Parathyroid adenoma (tissue), 2 donors: ENCODE measurements around the gene PGAM5.
"Not testable (repeated sequence)": the region's sequence is repeated elsewhere in the genome, so short reads cannot be mapped to it uniquely, and the experiment has no call there.

ENCODE experiments used
- H2AFZ ChIP-seq: fragments of 300-600 bp; sonication (generic); one replicate; pipeline ENCODE4 v1.7.0; 2017; ENCODE audit warnings: antibody characterized with exemption, mild to moderate bottlenecking
- H3K27ac ChIP-seq: fragments of 300-600 bp; sonication (generic); one replicate; pipeline ENCODE4 v1.7.0; 2017
- H3K27me3 ChIP-seq: fragments of 300-600 bp; sonication (generic); one replicate; pipeline ENCODE4 v1.7.0; 2017; ENCODE audit warnings: low read length; ENCODE audit not compliant: control insufficient read depth, insufficient read depth
- H3K36me3 ChIP-seq: fragments of 300-600 bp; sonication (generic); one replicate; pipeline ENCODE4 v1.7.0; 2017; ENCODE audit warnings: low read length; ENCODE audit not compliant: control insufficient read depth, insufficient read depth
- H3K4me1 ChIP-seq: fragments of 300-600 bp; sonication (generic); one replicate; pipeline ENCODE4 v1.7.0; 2017; ENCODE audit warnings: control low read depth
- H3K4me2 ChIP-seq: fragments of 300-600 bp; sonication (generic); one replicate; pipeline ENCODE4 v1.7.0; 2017; ENCODE audit warnings: low read length
- H3K4me3 ChIP-seq: fragments of 300-600 bp; sonication (generic); one replicate; pipeline ENCODE4 v1.7.0; 2017; ENCODE audit warnings: low read depth, low read length
- H3K79me2 ChIP-seq: fragments of 300-600 bp; sonication (generic); one replicate; pipeline ENCODE4 v1.7.0; 2017; ENCODE audit warnings: control low read depth
- H3K9ac ChIP-seq: fragments of 300-600 bp; sonication (generic); one replicate; pipeline ENCODE4 v1.7.0; 2017; ENCODE audit warnings: mild to moderate bottlenecking
- H3K9me3 ChIP-seq: fragments of 300-600 bp; sonication (generic); one replicate; pipeline ENCODE4 v1.7.0; 2017; ENCODE audit warnings: low read length; ENCODE audit not compliant: control insufficient read depth
- CTCF ChIP-seq: fragments of 300-600 bp; sonication (generic); IDR thresholded peaks from one replicate; pipeline ENCODE4 v1.7.0; 2017; ENCODE audit warnings: antibody characterized with exemption, mild to moderate bottlenecking
- donor health status: primary hyperparathyroidism.

PGAM5 gene

DNA sequence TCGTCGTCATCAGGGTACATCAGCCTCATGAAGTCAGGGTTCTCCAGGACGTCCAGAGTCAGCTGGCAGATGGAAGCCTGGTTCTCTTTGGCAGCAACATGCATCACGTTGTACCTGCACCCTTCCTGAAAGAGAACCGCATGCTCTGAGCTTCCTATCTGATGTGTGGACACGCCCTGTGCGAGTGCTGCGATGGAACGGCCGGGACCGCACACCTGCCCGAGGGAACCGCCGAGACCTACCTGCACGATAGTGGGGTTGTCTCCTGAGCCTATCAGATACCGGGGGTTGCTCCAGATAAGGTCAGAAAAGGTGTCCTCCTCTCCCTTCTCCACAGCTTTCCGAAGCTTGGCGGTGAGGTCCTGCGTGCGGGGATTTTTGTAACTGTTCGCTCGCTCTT is 37.3 kb downstream of the PGAM5 start:
- Histone ChIP-seq H3K27ac (no peak overlapping the region), H3K4me3 (no peak overlapping the region), H3K79me2 (peaks cover 37% of the 10 kb centered on the region), H3K4me1 (no peaks in the 10 kb centered on the region), H3K36me3 (no peaks in the 10 kb centered on the region), H3K9ac (no peak overlapping the region), H3K27me3 (no peaks in the 10 kb centered on the region), H3K4me2 (no peak overlapping the region), H3K9me3 (no peaks in the 10 kb centered on the region), H2AFZ (no peak overlapping the region)
- TF ChIP-seq CTCF = no peak

DNA sequence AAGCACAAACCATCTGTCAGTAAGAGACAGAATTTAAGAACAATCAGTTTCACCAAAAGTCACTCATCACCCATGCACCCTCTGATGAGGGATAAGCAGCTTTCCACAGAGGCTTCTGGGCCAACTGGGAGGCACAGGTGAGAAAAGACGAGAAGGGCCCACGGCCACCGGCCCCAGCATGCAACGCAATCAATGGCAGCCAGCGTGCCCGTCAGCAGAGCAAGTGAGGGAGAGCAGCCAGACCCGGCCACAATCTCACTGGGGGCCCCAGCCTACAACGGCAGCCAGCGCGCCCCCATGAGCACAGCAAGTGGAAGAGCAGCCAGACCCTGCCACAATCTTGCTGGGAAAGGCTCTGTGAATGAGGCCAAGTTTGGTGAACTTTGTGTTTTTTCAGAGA is 37.7 kb downstream of the PGAM5 start:
- no peaks in the 10 kb centered on the region for H3K4me1 ChIP-seq
- H3K27ac ChIP-seq = no peak overlapping the region
- H3K4me3 ChIP-seq = no peak overlapping the region
- H3K9ac ChIP-seq = no peak overlapping the region
- peaks cover 40% of the 10 kb centered on the region for H3K79me2 ChIP-seq
- no peak for TF ChIP-seq CTCF
- H3K27me3 ChIP-seq = no peaks in the 10 kb centered on the region
- no peak overlapping the region for H3K4me2 ChIP-seq
- H3K9me3 ChIP-seq = no peaks in the 10 kb centered on the region
- H3K36me3 ChIP-seq = no peaks in the 10 kb centered on the region
- no peak overlapping the region for H2AFZ ChIP-seq

- not testable (repeated sequence) for H3K9ac ChIP-seq, H3K9me3 ChIP-seq, H2AFZ ChIP-seq, H3K4me2 ChIP-seq, H3K4me3 ChIP-seq, H3K36me3 ChIP-seq, H3K27ac ChIP-seq, H3K27me3 ChIP-seq, H3K4me1 ChIP-seq
- peaks cover 35% of the 10 kb centered on the region for H3K79me2 ChIP-seq
Observed at GRCh38 chr12:132753670-132754069, 43.0 kb downstream of the PGAM5 start.

GRCh38 chr12:132754160-132754932 is 43.7 kb downstream of the PGAM5 start:
- no peak overlapping the region for H3K27ac ChIP-seq
- no peak for TF ChIP-seq CTCF
- no peaks in the 10 kb centered on the region for H3K27me3 ChIP-seq
- H3K9me3 ChIP-seq = no peaks in the 10 kb centered on the region
- no peaks in the 10 kb centered on the region for H3K4me1 ChIP-seq
- H3K36me3 ChIP-seq = no peaks in the 10 kb centered on the region
- no peak overlapping the region for H2AFZ ChIP-seq
- H3K4me2 ChIP-seq = no peak overlapping the region
- H3K4me3 ChIP-seq = no peak overlapping the region
- peaks cover 35% of the 10 kb centered on the region for H3K79me2 ChIP-seq
- no peak overlapping the region for H3K9ac ChIP-seq

DNA sequence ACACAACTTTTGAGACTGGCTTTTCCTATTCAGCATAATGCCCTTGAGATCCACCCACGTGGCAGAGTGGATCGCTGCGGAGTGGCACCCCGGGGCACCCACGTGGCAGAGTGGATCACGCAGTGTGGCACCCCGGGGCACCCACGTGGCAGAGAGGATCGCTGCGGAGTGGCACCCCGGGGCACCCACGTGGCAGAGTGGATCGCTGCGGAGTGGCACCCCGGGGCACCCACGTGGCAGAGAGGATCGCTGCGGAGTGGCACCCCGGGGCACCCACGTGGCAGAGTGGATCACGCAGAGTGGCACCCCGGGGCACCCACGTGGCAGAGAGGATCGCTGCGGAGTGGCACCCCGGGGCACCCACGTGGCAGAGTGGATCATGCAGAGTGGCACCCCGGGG is 48.2 kb downstream of the PGAM5 start:
- not testable (repeated sequence) for H3K4me2 ChIP-seq, H2AFZ ChIP-seq, H3K4me1 ChIP-seq, H3K27ac ChIP-seq, H3K9me3 ChIP-seq, H3K9ac ChIP-seq, H3K27me3 ChIP-seq, H3K4me3 ChIP-seq, H3K36me3 ChIP-seq
- peaks cover 41% of the 10 kb centered on the region for H3K79me2 ChIP-seq

DNA sequence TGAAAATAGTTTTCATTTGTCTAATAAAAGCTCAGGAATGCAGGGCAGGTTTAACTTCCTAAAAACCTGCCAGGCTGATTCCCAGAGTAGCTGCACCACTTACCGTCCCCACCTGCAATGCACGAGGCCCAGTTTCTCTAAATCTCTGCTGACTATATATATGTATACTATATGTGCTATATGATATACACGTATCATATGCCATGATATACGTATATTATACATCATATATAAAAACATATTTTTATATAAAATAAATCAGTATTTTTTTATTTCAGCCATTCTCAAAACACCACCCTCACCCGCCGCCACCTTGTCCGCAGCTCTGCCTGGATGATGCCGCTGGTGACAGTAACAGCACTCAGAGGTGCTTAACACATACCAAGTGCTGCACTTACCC is 48.7 kb downstream of the PGAM5 start:
- no peak overlapping the region for H2AFZ ChIP-seq

More for the DNA sequence above, 48.7 kb downstream of the PGAM5 start:
- no peak for TF ChIP-seq CTCF
- Histone ChIP-seq H3K9me3 (no peaks in the 10 kb centered on the region), H3K79me2 (peaks cover 41% of the 10 kb centered on the region), H3K27ac (no peak overlapping the region), H3K4me1 (peaks cover 10% of the 10 kb centered on the region), H3K9ac (no peak overlapping the region), H3K36me3 (no peaks in the 10 kb centered on the region), H3K4me2 (no peak overlapping the region), H3K27me3 (no peaks in the 10 kb centered on the region), H3K4me3 (no peak overlapping the region)
